Measurements from ENCODE around the gene SCG5.

The SCG5 gene

DNA sequence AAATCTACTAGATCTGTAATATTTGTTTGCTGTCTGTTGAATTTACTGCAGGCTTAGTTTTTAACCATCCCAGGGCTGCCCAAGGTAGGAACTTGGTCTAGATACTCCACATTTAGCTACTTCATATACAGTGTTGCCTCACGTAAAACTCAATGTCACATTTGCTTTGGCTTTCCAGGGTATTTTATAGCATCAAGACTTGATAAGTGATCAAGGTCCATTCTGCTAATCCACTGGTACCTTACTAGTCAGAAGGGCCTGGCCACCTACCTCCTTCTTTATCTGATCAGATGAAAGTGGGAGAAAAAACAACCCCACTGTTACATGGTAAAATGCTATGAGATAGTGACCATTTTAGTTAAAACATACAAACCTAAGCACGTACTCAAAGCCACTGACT, 50.8 kb downstream of the SCG5 start:
- DNase-seq, result no peak

DNA sequence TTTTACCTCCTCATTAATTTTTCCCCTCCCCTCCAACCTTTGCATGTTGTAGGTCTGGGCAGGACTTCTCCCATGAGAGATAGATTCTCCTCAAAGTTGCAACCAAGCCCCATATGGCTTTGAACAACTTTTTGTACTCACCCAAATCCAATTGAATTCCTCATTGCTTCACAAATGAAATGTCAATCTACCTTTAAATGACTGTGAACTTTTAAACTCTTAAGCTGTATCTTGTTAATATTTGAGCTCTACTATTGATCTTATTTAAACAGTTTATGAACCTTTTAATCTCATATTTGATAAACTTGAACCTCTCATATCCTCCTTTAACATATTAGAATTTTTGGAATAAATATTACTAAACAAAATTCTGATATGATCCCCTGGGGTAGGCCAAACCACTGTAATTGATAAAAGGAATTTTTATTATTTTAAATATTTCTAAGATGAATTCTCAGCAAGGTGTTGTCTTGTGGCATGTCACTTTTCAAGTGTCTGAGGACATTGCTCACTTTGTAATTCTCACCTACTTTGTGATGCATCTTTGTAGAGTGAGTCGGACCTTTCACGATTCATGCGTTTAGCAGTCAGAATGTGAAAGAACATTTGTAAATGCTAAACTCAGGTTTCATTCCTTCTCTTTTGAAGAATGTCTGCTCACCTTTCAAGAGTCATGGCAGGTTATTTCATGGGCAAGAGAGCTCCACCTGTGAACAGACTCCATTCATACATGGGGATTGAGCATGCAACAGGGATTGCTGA, 52.9 kb downstream of the SCG5 start:
- no peak for DNase-seq

GRCh38 chr15:32698773-32699390, 57.4 kb downstream of the SCG5 start:
- no peak for DNase-seq

GRCh38 chr15:32700501-32701150, 59.1 kb downstream of the SCG5 start:
- DNase-seq, result no peak

GRCh38 chr15:32701863-32702262, 60.4 kb downstream of the SCG5 start:
- no peak for DNase-seq

DNA sequence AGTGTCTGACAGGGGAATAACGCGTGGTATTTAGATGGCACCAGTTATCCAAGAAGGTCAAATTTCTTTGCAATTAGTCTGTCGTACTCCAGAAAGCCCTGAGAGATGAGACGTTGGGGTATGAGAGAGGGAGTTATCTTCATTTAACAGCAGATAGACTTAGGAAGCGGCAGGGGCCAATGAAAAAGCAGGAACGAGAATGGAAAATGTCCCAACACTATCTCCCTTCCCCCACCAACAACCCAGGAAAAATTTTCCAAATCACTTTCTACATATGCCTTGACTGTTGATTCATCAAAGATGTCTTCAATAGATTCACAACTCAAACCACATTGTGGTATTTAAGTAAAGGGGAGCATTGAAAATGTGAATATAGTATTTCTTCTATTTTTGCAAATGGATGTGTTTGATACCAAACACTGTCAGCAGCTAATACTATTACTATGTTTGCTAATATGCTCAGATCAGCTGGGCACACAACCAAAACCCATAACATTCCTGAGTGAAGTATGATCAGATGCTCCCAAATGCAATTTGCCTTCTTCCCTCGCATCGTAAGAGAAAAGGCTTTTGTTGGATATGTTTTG, 63.0 kb downstream of the SCG5 start:
- DNase-seq, result no peak

GRCh38 chr15:32705446-32705845, 63.9 kb downstream of the SCG5 start:
- DNase-seq, result no peak

- no peak for DNase-seq
Measured at GRCh38 chr15:32706704-32707103, 65.2 kb downstream of the SCG5 start.

GRCh38 chr15:32707436-32707835, 65.9 kb downstream of the SCG5 start:
- no peak for DNase-seq

DNA sequence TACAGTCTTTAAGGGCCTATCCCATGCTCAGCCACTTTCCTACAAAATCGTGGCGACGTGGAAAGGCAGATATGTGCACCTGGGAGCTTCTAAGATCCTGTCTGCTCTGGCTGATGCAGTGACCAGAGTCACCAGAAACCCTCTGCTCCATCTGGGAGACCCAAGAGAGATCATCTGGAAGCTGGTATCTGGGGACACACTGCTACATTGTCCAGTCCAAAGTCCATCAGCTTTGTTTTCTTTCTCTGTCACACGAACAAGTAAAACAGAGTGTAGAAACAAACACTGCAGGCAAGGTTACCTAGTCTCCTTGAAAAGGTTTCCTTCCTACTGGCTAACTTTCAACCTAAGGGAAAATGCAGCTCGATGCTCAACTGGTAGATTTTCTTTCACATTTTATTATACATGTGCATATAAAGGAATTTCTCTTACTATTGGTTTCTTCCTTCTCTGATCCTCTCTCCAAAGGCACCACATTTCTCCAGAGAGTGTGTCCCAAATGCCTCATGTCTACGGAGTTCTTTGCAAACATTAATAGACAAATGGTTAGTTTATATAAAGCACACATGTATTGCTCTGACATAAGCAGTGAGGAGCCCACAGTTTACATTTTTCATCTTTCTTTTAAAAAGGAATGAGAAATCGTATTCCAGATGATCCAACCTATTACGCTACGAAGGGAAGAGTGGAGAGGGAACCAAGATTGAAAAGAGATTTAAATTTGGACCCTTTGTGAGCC, 68.0 kb downstream of the SCG5 start:
- no peak for DNase-seq

- no peak for DNase-seq
Measured at GRCh38 chr15:32715276-32715675, 73.8 kb downstream of the SCG5 start.

DNA sequence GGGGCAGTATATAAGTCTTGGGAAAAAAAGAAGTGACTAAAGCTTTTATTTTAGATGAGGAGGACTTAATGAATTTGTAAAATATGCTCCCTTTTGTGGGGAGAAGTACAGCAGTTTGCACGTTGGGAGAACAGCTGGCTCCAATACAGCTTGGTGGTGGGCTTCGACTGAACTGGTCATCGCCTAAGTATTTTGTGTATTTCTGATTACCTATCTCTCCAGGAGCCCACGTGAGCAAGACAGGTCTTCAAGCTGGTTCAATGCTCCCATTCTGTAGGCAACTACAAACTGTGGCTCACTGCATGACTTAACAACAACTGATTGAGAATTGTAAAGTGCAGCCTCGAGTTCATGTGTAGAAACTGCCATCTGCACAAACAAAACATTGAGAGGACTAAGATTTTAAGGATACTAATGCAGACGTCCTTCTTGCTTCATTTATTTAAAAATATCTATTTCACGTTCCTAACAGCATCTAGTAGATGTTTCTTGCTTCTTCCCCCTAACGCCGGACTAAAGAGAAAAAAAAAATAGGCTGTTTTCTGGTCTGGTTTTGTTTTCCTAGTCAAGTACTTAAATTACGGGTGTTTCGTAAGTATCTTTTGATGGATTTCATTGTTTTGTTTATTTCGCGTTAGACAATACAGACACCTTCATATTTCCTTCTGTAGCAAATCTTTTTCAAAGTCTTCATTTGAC, 74.9 kb downstream of the SCG5 start:
- no peak for DNase-seq

GRCh38 chr15:32716915-32717425, 75.5 kb downstream of the SCG5 start:
- DNase-seq, result no peak

DNA sequence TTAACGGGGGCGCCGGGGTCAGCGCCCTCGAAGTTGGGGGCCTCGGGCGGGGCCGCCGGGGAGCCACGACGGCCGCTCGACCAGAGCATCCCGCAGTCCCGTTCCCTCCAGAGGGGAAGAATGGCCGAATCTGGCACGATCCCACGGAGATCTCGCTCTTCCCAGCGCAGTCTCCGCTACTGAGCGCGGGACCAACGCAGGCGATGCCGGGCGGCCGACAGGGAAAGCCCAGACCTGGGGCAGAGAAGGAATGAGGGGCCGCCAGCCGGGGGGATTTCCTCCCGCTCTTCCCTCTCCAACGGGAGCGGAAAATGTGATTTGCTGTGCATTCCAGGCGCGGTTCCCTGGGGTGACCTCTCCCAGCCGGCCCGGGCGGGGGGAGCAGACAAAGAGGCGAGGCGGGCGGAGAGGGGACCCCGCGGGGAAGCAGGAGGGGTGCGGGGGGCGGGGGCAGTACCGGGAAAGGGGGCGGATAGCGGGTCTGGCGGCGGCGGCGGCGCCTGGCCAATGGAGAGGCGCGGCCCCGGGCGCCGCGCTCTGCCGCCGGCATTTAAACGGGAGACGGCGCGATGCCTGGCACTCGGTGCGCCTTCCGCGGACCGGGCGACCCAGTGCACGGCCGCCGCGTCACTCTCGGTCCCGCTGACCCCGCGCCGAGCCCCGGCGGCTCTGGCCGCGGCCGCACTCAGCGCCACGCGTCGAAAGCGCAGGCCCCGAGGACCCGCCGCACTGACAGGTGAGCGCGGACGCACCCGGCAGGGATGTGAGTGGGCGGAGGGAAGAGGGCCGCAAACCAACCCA, 76.1 kb downstream of the SCG5 start, which contains the start of gene GREM1:
GREM1 (plus strand) TSS at position 579 of the 801 bp plus-strand sequence. CDS start 12,687 bp downstream, outside the sequence.
- no peak for DNase-seq

GRCh38 chr15:32718227-32718820, 76.8 kb downstream of the SCG5 start:
- DNase-seq, result no peak

DNA sequence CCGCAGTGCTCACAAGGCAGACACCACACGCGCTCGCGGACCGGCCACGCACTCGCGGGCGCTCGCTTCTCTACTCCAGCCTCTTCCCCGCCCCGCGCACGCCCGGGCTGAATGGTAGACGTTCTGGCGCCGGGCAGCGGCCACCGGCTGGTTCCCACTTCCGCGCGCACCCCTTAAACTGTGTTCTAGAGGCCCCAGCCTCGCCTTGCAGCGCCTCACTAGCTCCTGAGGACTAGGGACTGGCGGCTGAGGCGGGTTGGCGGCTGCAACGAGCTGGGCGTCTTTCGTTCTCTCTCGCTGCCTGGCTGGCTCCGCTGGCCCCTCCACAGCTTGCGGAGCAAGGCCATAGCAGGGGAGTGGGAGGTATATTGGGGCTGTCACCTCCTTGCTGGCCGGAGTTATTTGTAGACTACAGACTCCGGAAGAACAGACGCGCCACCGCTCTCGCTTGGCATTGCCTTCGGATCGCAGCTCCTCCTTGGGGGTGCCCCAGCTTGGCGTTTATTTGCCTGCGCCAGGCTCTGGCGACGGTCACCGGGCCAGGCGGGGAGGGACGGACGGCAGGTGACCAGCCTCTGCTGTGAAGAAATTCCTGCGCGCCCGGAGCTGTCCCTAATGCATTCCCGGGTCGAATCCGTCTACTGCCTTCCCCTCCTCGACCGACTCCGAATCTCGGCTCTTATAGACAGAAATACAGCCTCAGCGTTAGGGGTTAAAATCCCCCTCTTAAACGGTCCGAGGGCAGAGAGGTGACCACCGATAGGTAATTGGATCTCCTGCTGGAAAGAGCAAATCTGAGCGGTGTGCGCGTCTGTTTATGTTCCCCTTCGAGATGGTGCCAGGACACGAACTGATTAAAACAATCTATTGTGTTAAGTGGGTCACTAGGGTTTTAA, 77.6 kb downstream of the SCG5 start:
- no peak for DNase-seq

GRCh38 chr15:32721596-32721995, 80.1 kb downstream of the SCG5 start:
- no peak for DNase-seq

DNA sequence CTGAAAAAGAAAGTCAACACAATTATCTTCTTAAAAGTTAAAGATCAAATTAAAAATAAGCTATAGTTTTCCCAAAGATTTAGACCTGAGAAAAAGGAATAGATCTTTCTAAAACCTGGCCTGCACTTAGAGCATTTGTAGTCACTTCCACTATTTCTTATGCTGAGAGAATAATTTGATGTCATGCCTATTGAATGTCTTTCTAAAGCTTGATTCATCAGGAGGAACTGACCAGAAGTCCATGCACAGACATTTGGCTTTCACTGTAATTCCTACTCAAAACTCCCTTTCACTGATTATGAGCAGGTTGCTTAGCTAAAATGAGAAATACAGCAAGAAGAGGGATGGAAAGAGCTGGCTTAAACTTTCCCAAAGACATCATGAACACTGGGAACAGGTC, 80.6 kb downstream of the SCG5 start:
- no peak for DNase-seq

GRCh38 chr15:32723171-32723948, 81.8 kb downstream of the SCG5 start:
- DNase-seq, result no peak

All from stimulated activated CD4-positive, alpha-beta T cell treated with anti-CD3 and anti-CD28 coated beads, Interleukin-4, amount 100 ng/mL, for 1 hour (primary cell).